Epithelial cell of proximal tubule (primary cell): Measurements from ENCODE around the gene SGCD. TPM values are rescaled to one million over a fixed set of nuclear protein-coding genes. Genes with fewer than 3 reads are reported as not detected.

Experiments
- DNase-seq: peaks from one replicate; pipeline ENCODE4 v3.0.0-alpha.2; 2011; ENCODE audit warnings: low read depth
- H3K4me3 ChIP-seq: 2 replicates; pipeline ENCODE4 v1.5.1; 2011; ENCODE audit warnings: low read depth, mild to moderate bottlenecking, low read length
- CTCF ChIP-seq: conservative IDR thresholded peaks from 2 replicates; pipeline ENCODE4 v1.5.1; 2012; ENCODE audit warnings: low read depth, mild to moderate bottlenecking, low read length
- total RNA-seq: library from RNA; depleted of rRNA; stranded (reverse); fragments of >200 nt; gene quantifications from 2 replicates; pipeline ENCODE4 v1.2.3, GENCODE V29; 2015

The SGCD gene
- total RNA-seq, 1 donor from 2014 or later = 0.06 TPM

GRCh38 chr5:156618601-156619000, 291.6 kb downstream of the SGCD start:
- DNase-seq = no peak
- no peak for TF ChIP-seq CTCF
- H3K4me3 ChIP-seq = no peak overlapping the region

- DNase-seq = no peak
- TF ChIP-seq CTCF = no peak
- H3K4me3 ChIP-seq = no peak overlapping the region
Observed at GRCh38 chr5:156621719-156622118, 294.8 kb downstream of the SGCD start.

GRCh38 chr5:156623381-156624040, 296.5 kb downstream of the SGCD start:
- H3K4me3 ChIP-seq = no peak overlapping the region
- TF ChIP-seq CTCF = no peak
- DNase-seq = no peak

- H3K4me3 ChIP-seq = no peak overlapping the region
- TF ChIP-seq CTCF = no peak
- DNase-seq = no peak
Observed at GRCh38 chr5:156624686-156625085, 297.7 kb downstream of the SGCD start.

GRCh38 chr5:156628421-156628820, 301.5 kb downstream of the SGCD start:
- H3K4me3 ChIP-seq = no peak overlapping the region
- no peak for TF ChIP-seq CTCF
- DNase-seq = no peak

GRCh38 chr5:156631005-156631404, 304.0 kb downstream of the SGCD start:
- H3K4me3 ChIP-seq = no peak overlapping the region
- TF ChIP-seq CTCF = no peak
- DNase-seq = no peak

- DNase-seq = no peak
- H3K4me3 ChIP-seq = no peak overlapping the region
- no peak for TF ChIP-seq CTCF
Observed at GRCh38 chr5:156634301-156634700, 307.3 kb downstream of the SGCD start.
